HEK293T (cell line): ENCODE data around the gene CHP2.
"Not testable (repeated sequence)": the region's sequence is repeated elsewhere in the genome, so short reads cannot be mapped to it uniquely, and the experiment has no call there.

Experiments
- CTCF ChIA-PET: fragments of 350-600 bp; formaldehyde crosslinking; extraction: SDS; loops from one replicate; lab custom pipeline; 2021; ENCODE audit warnings: antibody characterized with exemption, inconsistent platforms; lab: Yijun Ruan, JAX
- POLR2A ChIA-PET: fragments of 350-600 bp; formaldehyde crosslinking; extraction: SDS; loops from one replicate; lab custom pipeline; 2020; ENCODE audit warnings: antibody characterized with exemption, inconsistent platforms; lab: Yijun Ruan, JAX
- DNase-seq: peaks from one replicate; pipeline ENCODE4 v3.0.0; 2012; ENCODE audit warnings: mixed read lengths; ENCODE audit errors: extremely low spot score
- ARNT ChIP-seq: fragments of 450-650 bp; IDR thresholded peaks from 2 replicates; pipeline ENCODE4 v1.6.1; 2017; ENCODE audit warnings: mild to moderate bottlenecking
- BHLHE40 ChIP-seq: fragments of 450-650 bp; IDR thresholded peaks from 2 replicates; pipeline ENCODE4 v1.6.1; 2016; ENCODE audit warnings: mild to moderate bottlenecking, moderate library complexity, borderline replicate concordance
- CTBP1 ChIP-seq: fragments of 450-650 bp; IDR thresholded peaks from 2 replicates; pipeline ENCODE4 v1.6.1; 2016; ENCODE audit warnings: borderline replicate concordance
- ELF4 ChIP-seq: fragments of 450-650 bp; IDR thresholded peaks from 2 replicates; pipeline ENCODE4 v1.6.1; 2017; ENCODE audit warnings: antibody characterized with exemption
- FOXA1 ChIP-seq: fragments of 450-650 bp; IDR thresholded peaks from 2 replicates; pipeline ENCODE4 v1.6.1; 2016; ENCODE audit warnings: mild to moderate bottlenecking
- FOXK2 ChIP-seq: fragments of 450-650 bp; IDR thresholded peaks from 2 replicates; pipeline ENCODE4 v1.6.1; 2016; ENCODE audit warnings: mild to moderate bottlenecking
- FOXM1 ChIP-seq: fragments of 450-650 bp; IDR thresholded peaks from 2 replicates; pipeline ENCODE4 v1.6.1; 2017; ENCODE audit warnings: mild to moderate bottlenecking, borderline replicate concordance
- HDGF ChIP-seq: fragments of 450-650 bp; IDR thresholded peaks from 2 replicates; pipeline ENCODE4 v1.6.1; 2017; ENCODE audit warnings: antibody characterized with exemption, borderline replicate concordance
- L3MBTL2 ChIP-seq: fragments of 450-650 bp; conservative IDR thresholded peaks from 2 replicates; pipeline ENCODE4 v1.6.1; 2016; ENCODE audit warnings: mild to moderate bottlenecking
- LEF1 ChIP-seq: fragments of 450-650 bp; IDR thresholded peaks from 2 replicates; pipeline ENCODE4 v1.6.1; 2017; ENCODE audit warnings: mild to moderate bottlenecking, borderline replicate concordance
- NFRKB ChIP-seq: fragments of 450-650 bp; IDR thresholded peaks from 2 replicates; pipeline ENCODE4 v1.6.1; 2016; ENCODE audit warnings: mild to moderate bottlenecking, moderate library complexity
- PKNOX1 ChIP-seq: fragments of 450-650 bp; IDR thresholded peaks from 2 replicates; pipeline ENCODE4 v1.6.1; 2016
- SP1 ChIP-seq: fragments of 450-650 bp; IDR thresholded peaks from 2 replicates; pipeline ENCODE4 v1.6.1; 2017
- SUZ12 ChIP-seq: fragments of 450-650 bp; IDR thresholded peaks from 2 replicates; pipeline ENCODE4 v1.6.1; 2016; ENCODE audit warnings: mild to moderate bottlenecking
- TARDBP ChIP-seq: fragments of 450-650 bp; IDR thresholded peaks from 2 replicates; pipeline ENCODE4 v1.6.1; 2016
- ZNF384 ChIP-seq: fragments of 450-650 bp; IDR thresholded peaks from 2 replicates; pipeline ENCODE4 v1.6.1; 2016

The CHP2 gene

DNA sequence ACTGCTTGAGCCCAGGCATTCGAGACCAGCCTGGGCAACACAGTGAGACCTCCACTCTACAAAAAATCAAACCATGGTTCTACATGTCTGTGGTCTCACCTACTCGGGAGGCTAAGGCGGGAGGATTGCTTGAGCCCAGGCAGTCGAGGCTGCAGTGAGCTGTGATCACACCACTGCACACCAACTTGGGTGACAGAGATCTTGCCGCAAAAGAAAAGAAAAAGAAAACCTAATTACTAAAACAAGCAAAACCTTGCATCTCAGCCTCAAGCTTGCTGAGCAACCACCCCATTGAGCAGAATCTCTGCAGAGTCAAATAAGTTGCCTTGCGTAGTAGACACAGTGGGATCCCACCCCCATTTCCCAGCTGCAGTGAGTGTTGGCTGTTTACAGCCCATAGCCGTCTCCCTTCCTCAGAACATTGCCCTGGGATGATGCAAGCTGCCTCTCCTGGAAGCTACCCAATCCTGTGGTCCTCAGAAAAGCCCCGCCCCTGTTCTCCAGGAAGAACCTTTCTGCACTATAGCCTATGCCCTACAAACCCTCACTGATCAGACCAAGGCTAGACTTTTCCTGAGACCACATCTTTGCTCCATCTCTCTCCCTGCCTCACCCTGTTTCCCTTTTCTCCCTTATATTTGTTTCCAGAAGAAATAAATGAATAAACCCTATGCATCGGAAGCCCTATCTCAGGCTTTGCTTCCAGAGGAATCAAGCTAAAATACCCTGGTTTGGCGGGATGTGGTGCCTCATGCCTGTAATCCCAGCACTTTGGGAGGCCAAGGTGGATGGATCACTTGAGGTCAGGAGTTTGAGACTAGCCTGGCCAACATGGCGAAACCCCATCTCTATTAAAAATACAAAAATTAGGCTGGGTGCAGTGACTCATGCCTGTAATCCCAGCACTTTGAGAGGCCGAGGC lies 25.1 kb upstream of the CHP2 start:
- ChIA-PET CTCF (interaction anchor here (0.5 to 0.6 kb wide), 2 partner anchors 442 to 775 kb away, joined by 3 to 8 read pairs; no protein-coding TSS in a partner anchor), POLR2A (interaction anchor here (1.0 kb wide), 1 partner anchor 29 kb away, joined by 3 read pairs; no protein-coding TSS in a partner anchor)
- DNase-seq = peak; percentile 52
- TF ChIP-seq L3MBTL2 (peak; percentile 52; the same call in 1 of the 2 replicates), NFRKB (no peak)

DNA sequence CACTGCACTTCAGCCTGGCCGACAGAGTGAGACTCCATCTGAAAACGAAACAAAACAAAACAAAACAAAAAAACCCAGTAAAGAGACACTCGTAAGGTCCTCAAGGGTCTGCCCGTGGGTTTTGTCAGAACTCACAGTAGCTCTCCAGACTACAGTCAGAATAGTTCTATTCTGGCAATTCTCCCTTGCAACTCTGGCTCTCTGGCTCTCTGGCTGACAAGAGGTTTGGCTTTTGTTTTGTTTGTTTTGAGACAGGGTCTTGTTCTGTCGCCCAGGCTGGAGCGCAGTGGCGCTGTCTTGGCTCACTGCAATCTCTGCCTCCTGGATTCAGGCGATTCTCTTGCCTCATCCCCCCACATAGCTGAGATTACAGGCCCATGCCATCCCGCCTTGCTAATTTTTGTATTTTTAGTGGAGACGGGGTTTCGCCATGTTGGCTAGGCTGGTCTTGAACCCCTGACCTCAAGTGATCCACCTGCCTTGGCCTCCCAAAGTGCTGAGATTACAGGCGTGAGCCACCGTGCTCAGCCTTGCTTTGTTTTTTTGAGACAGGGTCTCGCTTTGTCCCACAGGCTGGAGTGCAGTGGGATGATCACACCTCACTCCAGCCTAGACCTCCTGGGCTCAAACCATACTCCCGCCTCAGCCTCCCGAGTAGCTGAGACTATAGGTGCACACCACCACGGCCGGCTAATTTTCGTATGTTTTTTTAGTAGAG lies 20.5 kb upstream of the CHP2 start:
- TF ChIP-seq FOXA1 = no peak
- TF ChIP-seq L3MBTL2 = no peak
- TF ChIP-seq ZNF384 = no peak
- no peak for TF ChIP-seq ELF4
- TF ChIP-seq PKNOX1 = no peak
- no peak for TF ChIP-seq CTBP1
- TF ChIP-seq SP1 = no peak
- TF ChIP-seq HDGF = no peak
- no peak for TF ChIP-seq NFRKB
- TF ChIP-seq ARNT = no peak
- no peak for TF ChIP-seq LEF1
- no peak for TF ChIP-seq TARDBP
- no peak for DNase-seq
- ChIA-PET CTCF (interaction anchor here (0.9 kb wide), 1 partner anchor 45 kb away, joined by 3 read pairs; no protein-coding TSS in a partner anchor), POLR2A (no interaction called here)

GRCh38 chr16:23737423-23738028 lies 17.3 kb upstream of the CHP2 start:
- CTCF ChIA-PET = interaction anchor here (0.7 kb wide), 1 partner anchor 10 kb away, joined by 6 read pairs; no protein-coding TSS in a partner anchor
- POLR2A ChIA-PET, DNase-seq: not testable (repeated sequence)

GRCh38 chr16:23739516-23739915 lies 15.3 kb upstream of the CHP2 start:
- DNase-seq = no peak
- TF ChIP-seq NFRKB (no peak), BHLHE40 (no peak), CTBP1 (no peak)
- ChIA-PET CTCF (no interaction called here), POLR2A (no interaction called here)

- CTCF ChIA-PET = no interaction called here
- TF ChIP-seq ELF4 (no peak), FOXM1 (no peak), PKNOX1 (no peak), BHLHE40 (no peak), CTBP1 (no peak), TARDBP (no peak), NFRKB (no peak), L3MBTL2 (no peak), SUZ12 (no peak), ZNF384 (no peak), ARNT (no peak), FOXK2 (no peak), LEF1 (no peak), SP1 (no peak), FOXA1 (no peak), HDGF (no peak)
- POLR2A ChIA-PET = no interaction called here
- DNase-seq = no peak
Observed at GRCh38 chr16:23741675-23742303, 13.0 kb upstream of the CHP2 start.

DNA sequence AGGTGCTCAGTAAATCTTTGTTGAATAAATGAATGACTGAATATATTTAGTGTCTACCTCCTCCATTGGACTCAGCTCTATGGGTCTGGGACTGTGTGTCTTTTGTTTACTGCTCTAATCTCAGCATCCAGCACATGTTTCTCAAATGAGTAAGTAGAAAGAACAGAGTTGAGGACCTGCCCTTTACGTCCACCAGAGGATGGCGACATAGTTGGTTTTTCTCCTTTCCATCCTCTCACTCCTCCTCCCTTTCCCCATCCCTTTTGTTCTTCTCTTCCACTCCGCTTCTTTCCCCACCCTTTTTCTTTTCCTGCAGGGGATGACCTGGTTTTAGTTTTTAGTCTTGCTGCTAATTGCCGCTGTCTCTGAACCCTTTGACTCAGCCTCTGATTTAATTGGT lies 12.1 kb upstream of the CHP2 start:
- no peak for TF ChIP-seq SUZ12
- TF ChIP-seq FOXK2 = no peak
- no peak for TF ChIP-seq SP1
- no peak for TF ChIP-seq NFRKB
- TF ChIP-seq ZNF384 = no peak
- no peak for TF ChIP-seq LEF1
- TF ChIP-seq FOXM1 = no peak
- TF ChIP-seq L3MBTL2 = no peak
- ChIA-PET CTCF (no interaction called here), POLR2A (no interaction called here)
- DNase-seq = no peak
